ENCODE measurements around the gene CMKLR1.

The CMKLR1 gene, protein sequence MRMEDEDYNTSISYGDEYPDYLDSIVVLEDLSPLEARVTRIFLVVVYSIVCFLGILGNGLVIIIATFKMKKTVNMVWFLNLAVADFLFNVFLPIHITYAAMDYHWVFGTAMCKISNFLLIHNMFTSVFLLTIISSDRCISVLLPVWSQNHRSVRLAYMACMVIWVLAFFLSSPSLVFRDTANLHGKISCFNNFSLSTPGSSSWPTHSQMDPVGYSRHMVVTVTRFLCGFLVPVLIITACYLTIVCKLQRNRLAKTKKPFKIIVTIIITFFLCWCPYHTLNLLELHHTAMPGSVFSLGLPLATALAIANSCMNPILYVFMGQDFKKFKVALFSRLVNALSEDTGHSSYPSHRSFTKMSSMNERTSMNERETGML

DNA sequence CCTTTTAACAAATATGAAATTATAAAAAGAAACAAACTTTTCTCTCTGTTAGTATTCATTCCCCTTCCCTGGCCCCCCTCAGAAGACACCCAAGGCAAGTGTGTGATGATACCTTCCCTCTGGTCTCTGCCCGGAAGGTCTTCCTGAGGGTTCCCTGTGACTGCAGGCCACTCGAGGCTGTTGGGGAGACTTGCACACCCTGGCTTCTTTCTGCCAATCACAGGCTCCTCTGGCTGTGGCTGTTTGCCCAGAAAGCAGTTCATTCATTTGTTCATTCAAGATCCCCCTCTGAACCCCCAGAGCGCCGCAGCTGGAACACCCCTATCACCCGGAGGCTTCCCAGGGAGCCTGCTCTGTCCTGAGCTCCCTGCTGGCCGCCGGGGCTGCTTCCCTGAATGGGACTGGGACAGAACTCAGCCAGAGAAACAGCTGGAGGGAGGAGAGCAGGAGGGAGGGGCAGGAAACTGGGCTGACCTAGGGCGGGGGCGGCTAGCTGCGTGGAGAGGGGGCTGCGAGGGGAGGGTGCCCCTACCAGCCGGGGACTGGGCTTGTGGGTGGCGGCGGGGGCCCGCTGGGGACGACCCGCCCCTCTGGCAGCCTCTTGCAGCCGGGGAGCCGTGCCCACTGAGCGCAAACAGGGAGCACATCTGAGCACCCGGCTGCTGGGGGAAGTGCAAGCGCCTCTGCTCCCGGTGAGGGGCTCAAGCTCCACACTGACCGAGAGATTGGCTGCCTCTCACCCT is at the start of gene CMKLR1:
Gene CMKLR1 (minus strand): TSS at position 397 of the 743 bp plus-strand sequence. CDS start 45,720 bp downstream, outside the sequence.
- no peak for DNase-seq (ENCODE audit: low read depth in 2 of 2)

- DNase-seq (ENCODE audit: low read depth in 2 of 2), result no peak
Observed at GRCh38 chr12:108387771-108388170, 48.7 kb upstream of the CMKLR1 start.

DNA sequence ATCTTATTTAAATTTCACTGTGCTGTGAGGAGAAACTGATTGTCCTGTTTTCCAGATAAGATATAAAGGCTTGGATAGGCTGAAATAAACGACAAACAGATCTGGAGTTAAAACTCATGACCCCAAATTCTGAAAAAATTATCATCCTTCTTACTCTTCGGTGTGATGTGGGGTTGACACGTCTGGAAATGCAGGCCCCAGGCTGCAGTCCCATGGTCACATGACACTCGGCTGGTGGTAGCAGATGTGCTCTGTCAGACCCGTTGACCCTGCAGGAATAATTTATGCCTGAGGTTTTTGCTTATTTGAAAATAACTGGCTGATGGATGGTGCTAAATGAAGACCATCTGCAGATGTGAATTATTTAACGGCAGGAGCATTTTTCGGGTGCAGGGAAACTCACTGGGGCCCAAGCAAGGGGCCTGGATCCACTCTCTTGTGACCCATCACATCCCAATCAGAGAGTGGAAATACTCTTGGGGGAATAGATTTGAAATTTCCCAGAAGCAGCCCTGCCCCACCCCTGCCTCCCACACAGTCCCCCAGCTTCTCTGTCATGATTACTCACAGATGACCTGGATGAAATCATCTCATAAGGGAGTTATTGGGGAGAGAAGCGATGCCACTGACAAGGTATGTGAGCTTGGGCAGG is 47.7 kb upstream of the CMKLR1 start:
- no peak for DNase-seq (ENCODE audit: low read depth in 2 of 2)

DNA sequence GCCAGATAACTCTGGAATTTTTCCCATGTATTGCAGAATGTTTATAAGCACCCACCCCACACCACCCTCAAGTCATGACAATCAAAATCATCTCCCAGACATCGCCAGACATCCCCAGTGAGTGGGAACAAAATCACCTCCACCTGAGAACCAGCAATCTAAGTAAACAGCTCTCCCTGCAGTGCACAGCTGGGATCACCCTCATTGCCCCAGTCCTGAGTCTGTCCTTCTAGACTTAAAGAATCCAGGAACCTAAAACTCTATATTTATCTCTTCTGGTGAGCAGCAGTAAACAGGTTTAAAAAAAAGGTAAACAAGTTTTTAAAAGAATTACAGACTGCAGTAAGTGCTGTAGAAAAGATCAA is 43.3 kb upstream of the CMKLR1 start:
- DNase-seq (ENCODE audit: low read depth in 2 of 2), result no peak

DNA sequence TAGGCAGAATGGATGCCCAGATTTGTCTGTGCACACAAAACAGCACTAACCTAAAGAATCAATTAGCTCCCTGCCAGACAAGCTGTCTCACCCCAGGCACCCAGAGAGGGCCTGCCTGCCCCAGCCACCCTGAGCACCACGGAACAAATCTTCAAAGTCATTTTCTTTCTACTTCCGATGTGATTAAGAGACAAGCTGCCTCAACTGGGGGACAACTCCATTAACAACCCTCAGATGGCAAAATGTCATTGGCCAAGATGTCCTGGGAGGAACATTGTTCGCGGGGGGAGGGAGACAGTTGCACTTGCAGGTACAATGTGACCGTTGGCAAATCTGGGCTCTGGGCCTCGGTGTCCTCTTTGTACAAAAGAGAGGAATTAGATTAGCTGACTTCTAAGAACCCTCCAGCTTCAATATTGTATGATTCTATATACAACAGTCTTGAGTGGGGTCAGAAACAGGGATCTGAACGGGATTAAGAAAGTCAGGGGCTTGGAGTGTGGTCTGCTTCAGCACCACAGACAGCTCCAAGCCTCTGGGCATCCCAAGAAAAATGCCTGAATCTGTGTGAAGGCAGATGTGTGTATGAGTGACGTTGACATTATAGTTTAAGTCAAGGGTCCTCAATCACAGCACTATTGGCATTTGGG is 42.8 kb upstream of the CMKLR1 start:
- no peak for DNase-seq (ENCODE audit: low read depth in 2 of 2)

- DNase-seq (ENCODE audit: low read depth in 2 of 2), result no peak
Observed at GRCh38 chr12:108380382-108380781, 41.3 kb upstream of the CMKLR1 start.

GRCh38 chr12:108379823-108380222 is 40.7 kb upstream of the CMKLR1 start:
- no peak for DNase-seq (ENCODE audit: low read depth in 2 of 2)

DNA sequence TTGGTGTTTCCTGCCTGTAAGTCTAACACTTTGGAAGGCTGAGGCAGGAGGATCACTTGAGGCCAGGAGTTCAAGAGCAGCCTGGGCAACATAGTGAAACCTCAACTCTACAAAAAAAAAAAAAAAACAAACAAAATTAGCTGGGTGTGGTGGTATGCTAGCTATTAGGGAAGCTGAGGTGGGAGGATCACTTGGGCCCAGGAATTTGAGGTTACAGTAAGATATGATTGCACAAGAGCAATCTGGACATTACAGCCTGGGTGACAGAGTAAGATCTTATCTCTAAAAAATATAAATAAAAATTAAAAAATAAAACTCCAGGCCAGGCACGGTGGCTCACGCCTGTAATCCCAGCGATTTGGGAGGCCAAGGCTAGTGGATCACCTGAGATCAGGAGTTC is 39.8 kb upstream of the CMKLR1 start:
- DNase-seq (ENCODE audit: low read depth in 2 of 2), result no peak

- no peak for DNase-seq (ENCODE audit: low read depth in 2 of 2)
Observed at GRCh38 chr12:108377260-108377659, 38.1 kb upstream of the CMKLR1 start.

GRCh38 chr12:108375986-108376663 is 37.0 kb upstream of the CMKLR1 start:
- no peak for DNase-seq (ENCODE audit: low read depth in 2 of 2)

DNA sequence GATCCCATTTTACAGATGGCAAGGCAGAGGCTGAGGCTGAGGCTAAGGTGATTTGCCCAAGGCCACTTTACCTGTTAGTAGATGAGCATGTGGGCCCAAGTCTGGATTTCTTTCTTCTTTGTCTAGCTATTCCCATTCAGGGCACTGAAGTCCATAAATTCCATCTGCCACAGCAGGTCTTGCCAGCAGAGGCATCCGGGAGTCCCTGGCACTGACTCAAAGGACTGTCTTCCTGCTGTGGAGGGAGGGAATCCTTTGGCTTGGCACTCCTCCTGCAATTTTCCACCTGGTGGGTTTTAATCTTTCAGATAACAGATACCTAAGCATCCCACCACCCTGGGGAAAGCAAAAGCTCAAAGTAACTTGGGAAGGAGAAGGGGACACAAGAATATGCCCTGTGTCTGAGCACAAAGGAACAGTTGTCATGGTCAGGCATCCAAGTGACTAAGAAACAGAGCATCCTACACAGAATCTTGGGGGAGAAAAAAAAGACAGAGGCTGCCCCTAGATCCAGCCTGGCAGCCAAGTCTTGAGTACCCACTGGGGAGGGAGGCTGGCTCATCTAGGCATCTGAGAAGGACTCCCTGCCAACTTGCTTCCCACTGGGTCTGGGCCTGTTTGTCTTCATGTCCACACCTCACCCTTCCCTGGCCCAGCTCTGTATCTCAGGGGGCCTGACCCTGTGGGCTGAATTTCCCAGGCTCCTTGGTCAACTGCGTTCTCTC is 35.6 kb upstream of the CMKLR1 start:
- no peak for DNase-seq (ENCODE audit: low read depth in 2 of 2)

DNA sequence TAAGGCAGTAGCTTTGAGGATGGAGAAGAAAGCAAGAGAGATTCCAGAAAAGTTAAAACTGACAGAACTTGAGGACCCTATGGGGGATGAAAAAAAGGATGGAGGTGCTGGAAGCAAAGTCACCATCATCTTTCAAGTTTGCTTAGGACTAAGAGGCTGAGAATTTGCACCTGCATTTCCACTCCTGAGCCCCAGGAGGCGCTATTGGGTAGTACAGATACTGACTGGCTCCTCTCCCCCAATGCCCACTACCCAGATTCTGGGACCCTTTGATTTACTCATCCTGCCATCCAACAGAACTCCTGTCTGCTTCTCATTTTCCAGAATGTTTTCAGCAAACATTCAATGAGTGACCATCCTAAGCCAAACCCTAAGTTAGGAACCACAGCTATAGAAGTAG is 34.0 kb upstream of the CMKLR1 start:
- no peak for DNase-seq (ENCODE audit: low read depth in 2 of 2)

DNA sequence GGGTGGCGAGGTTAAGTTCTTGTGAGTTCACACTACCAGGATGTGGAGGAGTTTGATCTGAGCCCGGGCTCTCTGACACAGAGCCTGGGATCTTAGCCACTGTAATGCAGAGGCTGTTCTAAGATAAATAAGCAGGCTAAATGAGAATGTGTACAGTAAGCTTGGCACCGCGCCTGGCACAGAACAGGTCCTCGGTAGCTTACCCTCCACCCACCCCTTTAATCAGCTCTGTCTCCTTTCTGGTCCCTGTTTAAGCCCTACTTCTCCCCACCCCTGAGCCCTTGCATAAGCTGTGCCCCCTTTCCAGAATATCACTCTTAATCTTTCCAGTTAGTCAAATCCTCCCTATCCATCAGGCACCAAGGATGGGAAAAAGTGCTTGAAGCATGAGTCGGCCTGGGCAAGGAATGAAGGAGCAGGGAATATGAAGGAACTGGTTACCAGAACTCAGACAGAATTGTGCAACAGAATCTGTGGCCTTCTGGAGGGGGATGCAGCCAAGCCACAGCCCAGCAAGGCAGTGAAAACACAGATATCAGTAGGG is 32.8 kb upstream of the CMKLR1 start:
- no peak for DNase-seq (ENCODE audit: low read depth in 2 of 2)

- no peak for DNase-seq (ENCODE audit: low read depth in 2 of 2)
Observed at GRCh38 chr12:108370415-108370814, 31.3 kb upstream of the CMKLR1 start.

- no peak for DNase-seq (ENCODE audit: low read depth in 2 of 2)
Observed at GRCh38 chr12:108369736-108370396, 30.8 kb upstream of the CMKLR1 start.

DNA sequence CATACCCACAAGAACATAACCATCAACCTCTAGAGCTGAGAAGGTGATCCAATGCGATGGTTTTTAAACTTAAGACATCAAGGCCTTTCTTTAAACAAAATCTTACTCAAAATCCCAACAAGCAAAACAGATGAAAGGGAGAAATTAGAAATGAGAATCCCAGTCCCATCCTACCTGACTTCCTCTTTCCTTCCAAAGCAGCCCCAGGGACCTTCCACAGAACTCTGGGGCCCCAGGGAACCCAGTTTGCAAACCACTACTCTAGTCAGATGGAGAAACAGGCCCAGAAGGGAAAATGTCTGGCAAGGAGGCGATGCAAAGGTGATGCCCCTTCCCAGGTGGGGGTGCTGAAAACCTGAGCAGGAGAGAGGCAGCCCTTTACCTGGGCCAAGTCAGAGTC is 29.0 kb upstream of the CMKLR1 start:
- DNase-seq (ENCODE audit: low read depth in 2 of 2), result no peak

- no peak for DNase-seq (ENCODE audit: low read depth in 2 of 2)
Observed at GRCh38 chr12:108367436-108367835, 28.3 kb upstream of the CMKLR1 start.

GRCh38 chr12:108365324-108365723 is 26.2 kb upstream of the CMKLR1 start:
- DNase-seq (ENCODE audit: low read depth in 2 of 2), result no peak

GRCh38 chr12:108364879-108365278 is 25.8 kb upstream of the CMKLR1 start:
- DNase-seq (ENCODE audit: low read depth in 2 of 2), result no peak

- no peak for DNase-seq (ENCODE audit: low read depth in 2 of 2)
Observed at GRCh38 chr12:108363565-108363964, 24.5 kb upstream of the CMKLR1 start.
